HS-27A (cell line): ENCODE results near the gene PVR.
"Not testable (repeated sequence)": the region's sequence is repeated elsewhere in the genome, so short reads cannot be mapped to it uniquely, and the experiment has no call there.

Experiments used
- DNase-seq: peaks from one replicate; pipeline ENCODE4 v3.0.0-alpha.2; 2012; ENCODE audit warnings: low read depth, missing footprints

Gene PVR

GRCh38 chr19:44618640-44619357 is 24.9 kb upstream of the PVR start:
- no peak for DNase-seq

- DNase-seq, result no peak
These were observed 23.0 kb upstream of the PVR start for GRCh38 chr19:44620667-44621066.

- no peak for DNase-seq
These were observed 22.3 kb upstream of the PVR start for GRCh38 chr19:44621367-44621766.

- DNase-seq, result no peak
These were observed 20.6 kb upstream of the PVR start for GRCh38 chr19:44623080-44623479.

- no peak for DNase-seq
These were observed 20.1 kb upstream of the PVR start for GRCh38 chr19:44623626-44624025.

- no peak for DNase-seq
These were observed 18.8 kb upstream of the PVR start for GRCh38 chr19:44624840-44625354.

GRCh38 chr19:44625637-44626036 is 18.1 kb upstream of the PVR start:
- DNase-seq, result peak; percentile 74

GRCh38 chr19:44626048-44626624 is 17.6 kb upstream of the PVR start:
- DNase-seq, result peak; percentile 99

- no peak for DNase-seq
These were observed 16.1 kb upstream of the PVR start for GRCh38 chr19:44627631-44628030.

GRCh38 chr19:44628793-44629192 is 14.9 kb upstream of the PVR start:
- DNase-seq, result no peak

GRCh38 chr19:44631611-44632010 is 12.1 kb upstream of the PVR start:
- DNase-seq, result not testable (repeated sequence)

GRCh38 chr19:44634058-44634457 is 9.7 kb upstream of the PVR start:
- not testable (repeated sequence) for DNase-seq

GRCh38 chr19:44634785-44635184 is 8.9 kb upstream of the PVR start:
- DNase-seq, result no peak

GRCh38 chr19:44635581-44636438 is 7.9 kb upstream of the PVR start:
- DNase-seq, result peak; percentile 84

- no peak for DNase-seq
These were observed 7.0 kb upstream of the PVR start for GRCh38 chr19:44636439-44637389.

- no peak for DNase-seq
These were observed 6.3 kb upstream of the PVR start for GRCh38 chr19:44637390-44637764.

- DNase-seq, result peak; percentile 67
These were observed 3.2 kb upstream of the PVR start for GRCh38 chr19:44640518-44640917.

GRCh38 chr19:44641501-44642265 is 2.0 kb upstream of the PVR start:
- no peak for DNase-seq

GRCh38 chr19:44642377-44642776 is 1.3 kb upstream of the PVR start:
- DNase-seq, result no peak

- DNase-seq, result peak; percentile 76
These were observed 799 bp downstream of the PVR start for GRCh38 chr19:44644402-44645016.
